ENCODE measurements around the gene NEUROD1. TPM values are rescaled to one million over a fixed set of nuclear protein-coding genes. Genes with fewer than 3 reads are reported as not detected.

NEUROD1 gene
- polyA plus RNA-seq, 3 donors, result not detected

- DNase-seq, result no peak
Measured at GRCh38 chr2:181642086-181642485, 38.2 kb downstream of the NEUROD1 start.

DNA sequence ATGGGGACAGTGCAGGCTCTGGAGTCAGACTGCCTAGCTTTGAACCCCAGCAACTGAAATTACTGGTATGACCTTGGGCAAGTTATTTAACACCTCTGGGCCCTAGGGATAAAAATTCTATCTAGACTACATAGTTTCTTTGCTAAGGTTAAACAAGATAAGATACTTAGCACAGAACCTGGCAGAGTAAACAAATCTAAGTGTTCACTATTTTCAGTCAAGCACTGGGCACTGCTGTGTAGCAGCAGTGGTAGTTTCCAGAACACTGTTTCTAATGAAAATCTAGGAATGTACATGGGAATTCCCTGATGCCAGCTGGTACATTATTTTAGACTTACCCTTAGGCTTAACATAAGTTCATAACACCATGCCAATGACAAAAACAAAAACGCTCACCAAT is 40.6 kb downstream of the NEUROD1 start:
- no peak for DNase-seq

DNA sequence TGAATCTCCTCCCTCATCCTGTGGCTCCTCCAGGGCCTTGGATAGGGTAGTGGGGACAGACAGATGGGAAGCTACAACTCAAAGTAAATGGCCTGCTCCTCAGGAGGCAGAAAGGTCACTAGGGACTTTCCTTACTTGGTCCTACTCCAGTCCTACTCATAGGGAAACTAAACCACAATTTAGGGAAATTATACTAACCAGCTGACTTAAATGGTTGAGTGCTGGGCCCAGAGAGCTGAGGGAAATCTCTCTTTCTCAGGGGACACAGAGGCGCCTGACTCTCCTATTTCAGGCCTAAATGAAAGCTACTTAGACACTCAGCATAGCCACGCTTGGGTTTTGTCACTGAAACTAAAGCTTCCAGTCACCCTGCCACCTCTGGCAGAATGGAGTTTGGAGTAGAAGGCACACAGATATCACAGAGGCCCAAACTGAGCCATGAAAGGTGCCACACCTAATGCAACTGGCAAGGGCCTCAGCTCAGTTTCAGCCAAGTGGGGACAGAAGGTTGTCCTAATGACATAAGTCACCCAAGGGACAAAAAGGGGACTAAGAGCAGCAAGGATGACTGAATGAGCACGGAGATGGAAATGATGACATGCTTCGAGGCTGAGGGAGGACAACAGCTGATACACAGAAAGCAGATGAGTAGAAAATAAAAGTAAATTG is 47.5 kb downstream of the NEUROD1 start:
- DNase-seq, result no peak

DNA sequence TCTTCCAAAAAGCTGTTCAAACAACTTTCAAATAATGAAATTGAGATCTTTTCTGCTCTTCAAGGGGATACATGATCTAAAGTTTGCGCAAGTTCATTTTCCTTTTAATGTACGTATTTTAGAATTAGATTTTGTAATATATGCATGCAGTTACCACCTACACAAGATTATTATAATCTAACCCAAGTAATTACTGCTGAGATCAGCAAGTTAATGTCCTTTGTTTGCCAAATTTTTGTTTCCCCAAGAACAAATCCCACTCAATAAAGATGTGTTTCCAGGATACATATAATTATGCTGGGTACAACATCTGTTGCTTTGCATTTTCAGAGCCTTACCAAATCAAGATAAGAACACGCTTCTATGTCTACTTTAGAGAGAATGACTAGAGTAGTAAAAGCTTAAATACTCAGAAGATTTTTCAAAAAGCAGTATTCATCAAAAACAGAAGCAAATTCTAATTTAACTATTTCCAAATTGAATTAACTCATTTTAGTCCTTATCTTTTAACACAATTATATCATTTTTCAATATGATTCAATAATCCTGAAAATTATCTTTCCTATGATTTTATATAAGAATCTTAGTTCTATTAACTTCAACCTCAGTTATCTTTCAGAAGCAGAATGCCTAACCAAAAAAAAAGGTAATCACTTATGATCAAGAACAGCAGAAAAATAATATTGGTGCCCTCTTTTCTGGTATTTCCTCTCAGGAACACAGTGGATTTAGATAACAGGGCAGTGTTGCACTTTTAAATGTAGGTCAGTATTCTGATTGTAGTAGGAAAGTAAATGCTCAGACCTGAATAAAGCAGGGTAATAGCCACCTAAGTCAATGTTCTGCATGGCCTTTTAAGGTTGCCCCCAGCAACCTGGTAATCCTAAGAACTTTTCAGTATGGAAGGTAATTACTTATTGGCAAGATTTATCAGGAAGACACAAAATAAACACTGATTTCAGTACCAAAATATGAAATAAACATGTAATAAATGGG is 51.4 kb downstream of the NEUROD1 start:
- DNase-seq, result no peak

DNA sequence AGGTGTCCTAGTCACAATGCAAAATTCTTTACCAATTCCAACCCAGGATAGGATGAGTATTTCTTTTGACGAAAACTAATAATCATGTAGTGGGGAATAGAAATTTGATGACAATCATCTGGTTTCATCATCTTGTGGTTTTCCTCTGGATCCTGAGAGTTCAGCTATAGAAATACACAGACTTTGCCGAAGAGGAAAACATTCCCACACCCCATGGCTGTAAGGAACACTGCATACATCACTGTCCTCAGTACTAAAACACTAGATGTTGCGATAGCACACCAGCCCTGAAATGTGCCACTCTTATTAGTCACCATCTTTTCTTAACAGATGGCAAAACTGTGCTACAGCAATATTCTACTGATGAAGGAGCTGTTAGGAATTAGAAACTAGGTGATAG is 52.8 kb downstream of the NEUROD1 start:
- DNase-seq, result no peak

DNA sequence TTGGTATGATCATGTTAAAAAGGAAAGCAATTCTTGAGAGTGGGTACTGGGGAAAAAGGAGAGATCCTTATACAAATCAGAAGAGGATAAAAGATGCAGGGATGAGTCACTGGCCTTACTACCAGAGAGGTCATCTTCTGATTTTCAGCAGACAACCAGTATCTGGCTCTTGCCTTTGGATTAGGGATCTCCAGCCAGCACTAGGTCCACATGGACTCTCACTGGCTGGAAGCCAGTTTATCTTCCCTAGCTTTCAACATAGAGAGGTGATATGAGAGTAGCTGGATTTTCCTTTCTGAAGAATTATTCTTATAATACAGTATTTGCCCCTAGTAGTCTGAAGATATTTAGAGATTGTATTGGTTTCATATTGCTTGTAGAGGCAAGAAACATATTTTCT is 53.6 kb downstream of the NEUROD1 start:
- DNase-seq, result no peak

Other genes with a start within 250 kb of the NEUROD1 start
- gene ITGA4, start 223.1 kb downstream of the NEUROD1 start, polyA plus RNA-seq (ENCODE audit: insufficient read length in 3 of 3), result 10 to 100 TPM; 18.4 to 28.1 (median 27.9) TPM
- gene CERKL, start 23.4 kb downstream of the NEUROD1 start, polyA plus RNA-seq (ENCODE audit: insufficient read length in 3 of 3), result 10 to 100 TPM; 10.7 to 13.4 (median 13.3) TPM
- gene ITPRID2, start 211.2 kb upstream of the NEUROD1 start, polyA plus RNA-seq (ENCODE audit: insufficient read length in 3 of 3), result 100 to 1,000 TPM; 146 to 174 (median 171) TPM

Data from renal pelvis (tissue), 4 donors.